Sigmoid colon (tissue), 7 donors: ENCODE results near the gene VWA3A. TPM values are rescaled to one million over a fixed set of nuclear protein-coding genes. Genes with fewer than 3 reads are reported as not detected.
"Not testable (repeated sequence)": the region's sequence is repeated elsewhere in the genome, so short reads cannot be mapped to it uniquely, and the experiment has no call there.

Source experiments
- DNase-seq: peaks from one replicate; pipeline ENCODE4 v3.0.0-alpha.2; 2019
- H3K27ac ChIP-seq, 4 donors: fragments of 200-600 bp; sonication (generic); one replicate each; pipeline ENCODE4 v1.5.1; 2016 to 2019; ENCODE audit warnings: mild to moderate bottlenecking in 1 of 4
- H3K27me3 ChIP-seq, 3 donors: fragments of 200-600 bp; sonication (generic); one replicate each; pipeline ENCODE4 v1.5.1; 2019; ENCODE audit warnings: mild to moderate bottlenecking in 1 of 3
- H3K36me3 ChIP-seq, 4 donors: fragments of 200-600 bp; sonication (generic); one replicate each; pipeline ENCODE4 v1.5.1; 2016 to 2019
- H3K4me1 ChIP-seq, 4 donors: fragments of 200-600 bp; sonication (generic); one replicate each; pipeline ENCODE4 v1.5.1; 2017 to 2019
- H3K4me3 ChIP-seq, 4 donors: fragments of 200-600 bp; sonication (generic); one replicate each; pipeline ENCODE4 v1.5.1; 2017 to 2019; ENCODE audit warnings: mild to moderate bottlenecking in 2 of 4, moderate library complexity in 1 of 4
- H3K9me3 ChIP-seq, 4 donors: fragments of 200-600 bp in 3 of 4; sonication (generic) in 3 of 4; one replicate each; pipeline versions ENCODE4 v1.5.1 to v1.6.1; 2013 to 2019
- CTCF ChIP-seq, 4 experiments: fragments of 450-650 bp in 3 of 4; fragments of 200-600 bp in 1 of 4; IDR thresholded peaks; one replicate each; pipeline ENCODE4 v1.5.1; 2016 to 2019; ENCODE audit warnings: antibody characterized with exemption in 4 of 4, mild to moderate bottlenecking in 3 of 4, moderate library complexity in 2 of 4
- EP300 ChIP-seq, 4 donors: sonication (generic); formaldehyde crosslinking; IDR thresholded peaks; one replicate each; pipeline ENCODE4 v1.6.1; 2017; ENCODE audit warnings: antibody characterized with exemption in 4 of 4
- POLR2A ChIP-seq, 2 donors: fragments of 450-650 bp; IDR thresholded peaks; one replicate each; pipeline ENCODE4 v1.6.1; 2016; ENCODE audit warnings: antibody characterized with exemption in 2 of 2, mild to moderate bottlenecking in 2 of 2, moderate library complexity in 2 of 2
- POLR2AphosphoS5 ChIP-seq, 4 donors: sonication (generic); formaldehyde crosslinking; IDR thresholded peaks; one replicate each; pipeline ENCODE4 v1.6.1; 2017; ENCODE audit warnings: antibody characterized with exemption in 4 of 4
- WGBS, 2 donors: extraction: QIAGEN DNeasy Blood & Tissue Kit; methylation state at CpG; one replicate each; pipeline ENCODE4 v1.1.7; 2013; 5-methylcytosine and 5-hydroxymethylcytosine counted together
- intact Hi-C: fragments of 100-400 bp; cut with DNase I; formaldehyde crosslinking; loops from one replicate; pipeline ENCODE4 v1.15.1; 2023
- polyA plus RNA-seq, 3 donors: library from polyadenylated mRNA; stranded (reverse); fragments of 200-250 nt; gene quantifications; one replicate each; pipeline ENCODE4 v1.2.3, GENCODE V29; 2013
- total RNA-seq, 4 donors: library from RNA; depleted of rRNA; stranded (reverse); fragments of >200 nt; gene quantifications; one replicate each; pipeline ENCODE4 v1.1.0, GENCODE V29; 2016
- donor health status: healthy with polysubstance abuse.
- donor health status: Bipolar disorder and iron deficiency.
- donor health status: healthy.

The VWA3A gene
- total and polyA plus RNA-seq, 7 donors = under 0.01 to 0.55 (median 0.07) TPM; not detected in 4

- DNase-seq = no peak
- intact Hi-C loops = loop anchor here (1.0 kb wide), 1 partner anchor 102 kb away; the partner anchor contains the start of gene POLR3E
- H3K4me3 ChIP-seq = peak overlapping the region in 2 of 4 donors; percentile 46 to 53
- peak overlapping the region; percentile 73 to 84 (median 77) for H3K27ac ChIP-seq
- no peaks in the 10 kb centered on the region for H3K27me3 ChIP-seq
- no peaks in the 10 kb centered on the region for H3K36me3 ChIP-seq
- no peaks in the 10 kb centered on the region for H3K9me3 ChIP-seq
- H3K4me1 ChIP-seq = peaks cover 0 to 38% (median 29%) of the 10 kb centered on the region in 4 donors
- TF ChIP-seq POLR2AphosphoS5 (IDR thresholded peaks at IDR 0.05) (no peak), POLR2A (IDR thresholded peaks at IDR 0.05) (no peak), CTCF (IDR thresholded peaks at IDR 0.05) (no peak), EP300 (IDR thresholded peaks at IDR 0.05) (no peak)
Observed at GRCh38 chr16:22195445-22195694, 103.0 kb downstream of the VWA3A start.

- H3K9me3 ChIP-seq = no peaks in the 10 kb centered on the region
- no peaks in the 10 kb centered on the region for H3K36me3 ChIP-seq
- intact Hi-C loops = loop anchor here (1.0 kb wide), 1 partner anchor 101 kb away; the partner anchor contains the start of gene POLR3E
- peak overlapping the region; percentile 41 to 53 (median 46) for H3K4me3 ChIP-seq
- TF ChIP-seq POLR2AphosphoS5 (IDR thresholded peaks at IDR 0.05) (peak; percentile 57 to 71 (median 63)), CTCF (IDR thresholded peaks at IDR 0.05) (peak; percentile 89 to 97 (median 94)), EP300 (IDR thresholded peaks at IDR 0.05) (no peak)
- 1 to 3% methylated on average over 39 of the region's 39 CpGs for WGBS, 2 donors
- peaks cover 0 to 38% (median 29%) of the 10 kb centered on the region in 4 donors for H3K4me1 ChIP-seq
- H3K27me3 ChIP-seq = no peaks in the 10 kb centered on the region
- DNase-seq = peak; percentile 95
- H3K27ac ChIP-seq = peak overlapping the region; percentile 73 to 84 (median 77)
Observed at GRCh38 chr16:22195695-22196558, 103.6 kb downstream of the VWA3A start.

GRCh38 chr16:22196559-22197168, 104.3 kb downstream of the VWA3A start:
- DNase-seq, intact Hi-C loops, H3K9me3 ChIP-seq, H3K27me3 ChIP-seq, H3K36me3 ChIP-seq: not testable (repeated sequence)
- peaks cover 0 to 38% (median 26%) of the 10 kb centered on the region in 4 donors for H3K4me1 ChIP-seq
- H3K27ac ChIP-seq = peak overlapping the region in 1 of 4 donors; percentile 73
- WGBS, 2 donors = 12 to 37% methylated on average over 20 of the region's 20 CpGs
- H3K4me3 ChIP-seq = peak overlapping the region in 3 of 4 donors; percentile 46 to 53 (median 46)

GRCh38 chr16:22198547-22199293, 106.4 kb downstream of the VWA3A start:
- H3K4me1 ChIP-seq = peaks cover 0 to 23% (median 17%) of the 10 kb centered on the region in 4 donors
- H3K27ac ChIP-seq = peak overlapping the region; percentile 74 to 84 (median 80)
- intact Hi-C loops = no loop called here
- TF ChIP-seq EP300 (IDR thresholded peaks at IDR 0.05) (no peak), POLR2A (IDR thresholded peaks at IDR 0.05) (no peak), POLR2AphosphoS5 (IDR thresholded peaks at IDR 0.05) (no peak), CTCF (IDR thresholded peaks at IDR 0.05) (no peak)
- H3K27me3 ChIP-seq = no peaks in the 10 kb centered on the region
- H3K4me3 ChIP-seq = no peak overlapping the region
- H3K36me3 ChIP-seq = no peaks in the 10 kb centered on the region
- no peak for DNase-seq
- WGBS, 2 donors = 77 to 83% methylated on average over 7 of the region's 7 CpGs
- no peaks in the 10 kb centered on the region for H3K9me3 ChIP-seq

- Histone ChIP-seq H3K4me1 (peaks cover 0 to 24% (median 16%) of the 10 kb centered on the region in 4 donors), H3K36me3 (no peaks in the 10 kb centered on the region), H3K27me3 (no peaks in the 10 kb centered on the region), H3K9me3 (no peaks in the 10 kb centered on the region), H3K4me3 (no peak overlapping the region), H3K27ac (no peak overlapping the region)
- no peak for DNase-seq
- WGBS, 2 donors = 66 to 95% methylated on average over 6 of the region's 6 CpGs
- TF ChIP-seq POLR2AphosphoS5 (IDR thresholded peaks at IDR 0.05) (no peak), CTCF (IDR thresholded peaks at IDR 0.05) (no peak), EP300 (IDR thresholded peaks at IDR 0.05) (no peak), POLR2A (IDR thresholded peaks at IDR 0.05) (no peak)
- intact Hi-C loops = no loop called here
Observed at GRCh38 chr16:22202261-22202637, 109.9 kb downstream of the VWA3A start.
